Central memory CD8-positive, alpha-beta T cell (primary cell): ENCODE results near the gene PC.

Source experiments
- ATAC-seq: fragments of 150-1000 bp; cut with Tn5 transposase; replicated peaks from 2 replicates; pipeline ENCODE4 v1.10.0; 2022; ENCODE audit warnings: mild to moderate bottlenecking, moderate FRiP score, moderate number of reproducible peaks; ENCODE audit not compliant: poor library complexity, severe bottlenecking; ENCODE audit errors: extremely low read depth
- DNase-seq, 2 donors: peaks; one replicate each; pipeline ENCODE4 v3.0.0; 2021; ENCODE audit warnings: low spot score in 2 of 2
- H3K27ac Mint-ChIP-seq: one replicate; pipeline ENCODE4 v1.8.0; 2022; ENCODE audit warnings: low read depth, mild to moderate bottlenecking, moderate library complexity, mixed read lengths
- H3K27me3 Mint-ChIP-seq: one replicate; pipeline ENCODE4 v1.8.0; 2022; ENCODE audit warnings: mixed read lengths
- H3K36me3 Mint-ChIP-seq: one replicate; pipeline ENCODE4 v1.8.0; 2022; ENCODE audit warnings: mild to moderate bottlenecking, moderate library complexity, mixed read lengths; ENCODE audit not compliant: insufficient read depth
- H3K4me1 Mint-ChIP-seq: one replicate; pipeline ENCODE4 v1.8.0; 2022; ENCODE audit warnings: mixed read lengths
- H3K4me3 Mint-ChIP-seq: one replicate; pipeline ENCODE4 v1.8.0; 2022; ENCODE audit warnings: mild to moderate bottlenecking, moderate library complexity, mixed read lengths
- H3K9me3 Mint-ChIP-seq: one replicate; pipeline ENCODE4 v1.8.0; 2022; ENCODE audit warnings: mixed read lengths

The PC gene

GRCh38 chr11:66879999-66880398 is 78.2 kb downstream of the PC start:
- no peaks in the 10 kb centered on the region for H3K27me3 Mint-ChIP-seq
- no peaks in the 10 kb centered on the region for H3K36me3 Mint-ChIP-seq
- ATAC-seq (no peak), DNase-seq (no peak)
- no peak overlapping the region for H3K4me3 Mint-ChIP-seq
- no peak overlapping the region for H3K27ac Mint-ChIP-seq
- no peaks in the 10 kb centered on the region for H3K9me3 Mint-ChIP-seq
- peaks cover 16% of the 10 kb centered on the region for H3K4me1 Mint-ChIP-seq

DNA sequence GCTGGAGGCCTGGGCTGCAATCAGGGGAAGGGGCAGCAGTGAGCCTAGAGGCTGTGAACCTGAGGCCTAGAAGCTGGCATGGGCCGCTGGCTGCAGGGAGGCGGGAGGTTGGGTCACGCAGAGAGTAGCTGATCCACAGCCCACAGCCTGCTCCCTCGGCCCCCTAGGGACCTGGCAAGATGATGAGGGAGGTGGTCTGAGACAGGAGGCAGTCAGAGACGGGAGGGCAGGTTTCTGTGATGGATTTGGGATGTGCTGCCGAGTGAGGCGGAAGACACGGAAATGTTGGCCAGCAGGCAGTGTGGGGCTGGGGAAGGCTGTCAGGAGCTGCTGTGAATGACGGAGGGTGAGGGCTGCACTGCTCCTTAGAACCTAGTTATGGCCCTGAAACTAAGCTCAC is 78.6 kb downstream of the PC start:
- ATAC-seq (no peak), DNase-seq (no peak)
- no peak overlapping the region for H3K27ac Mint-ChIP-seq
- peaks cover 16% of the 10 kb centered on the region for H3K4me1 Mint-ChIP-seq
- H3K36me3 Mint-ChIP-seq = no peaks in the 10 kb centered on the region
- no peak overlapping the region for H3K4me3 Mint-ChIP-seq
- no peaks in the 10 kb centered on the region for H3K9me3 Mint-ChIP-seq
- H3K27me3 Mint-ChIP-seq = no peaks in the 10 kb centered on the region

GRCh38 chr11:66879000-66879399 is 79.2 kb downstream of the PC start:
- ATAC-seq (no peak), DNase-seq (no peak)
- Mint-ChIP-seq H3K4me1 (peaks cover 16% of the 10 kb centered on the region), H3K27ac (no peak overlapping the region), H3K9me3 (no peaks in the 10 kb centered on the region), H3K4me3 (no peak overlapping the region), H3K27me3 (no peaks in the 10 kb centered on the region), H3K36me3 (no peaks in the 10 kb centered on the region)

GRCh38 chr11:66878474-66878873 is 79.7 kb downstream of the PC start:
- Mint-ChIP-seq H3K4me1 (peaks cover 16% of the 10 kb centered on the region), H3K36me3 (no peaks in the 10 kb centered on the region), H3K27ac (no peak overlapping the region), H3K9me3 (no peaks in the 10 kb centered on the region), H3K27me3 (no peaks in the 10 kb centered on the region), H3K4me3 (no peak overlapping the region)
- ATAC-seq (no peak), DNase-seq (no peak)

- peaks cover 16% of the 10 kb centered on the region for H3K4me1 Mint-ChIP-seq
- ATAC-seq (no peak), DNase-seq (no peak)
- no peaks in the 10 kb centered on the region for H3K36me3 Mint-ChIP-seq
- no peak overlapping the region for H3K4me3 Mint-ChIP-seq
- no peaks in the 10 kb centered on the region for H3K9me3 Mint-ChIP-seq
- no peak overlapping the region for H3K27ac Mint-ChIP-seq
- no peaks in the 10 kb centered on the region for H3K27me3 Mint-ChIP-seq
These were observed 80.4 kb downstream of the PC start for GRCh38 chr11:66877588-66878385.

- H3K9me3 Mint-ChIP-seq = no peaks in the 10 kb centered on the region
- no peak overlapping the region for H3K27ac Mint-ChIP-seq
- no peak for DNase-seq
- no peaks in the 10 kb centered on the region for H3K36me3 Mint-ChIP-seq
- no peaks in the 10 kb centered on the region for H3K27me3 Mint-ChIP-seq
- H3K4me3 Mint-ChIP-seq = no peak overlapping the region
- peaks cover 4% of the 10 kb centered on the region for H3K4me1 Mint-ChIP-seq
- ATAC-seq = no peak
These were observed 82.8 kb downstream of the PC start for GRCh38 chr11:66875378-66875777.

DNA sequence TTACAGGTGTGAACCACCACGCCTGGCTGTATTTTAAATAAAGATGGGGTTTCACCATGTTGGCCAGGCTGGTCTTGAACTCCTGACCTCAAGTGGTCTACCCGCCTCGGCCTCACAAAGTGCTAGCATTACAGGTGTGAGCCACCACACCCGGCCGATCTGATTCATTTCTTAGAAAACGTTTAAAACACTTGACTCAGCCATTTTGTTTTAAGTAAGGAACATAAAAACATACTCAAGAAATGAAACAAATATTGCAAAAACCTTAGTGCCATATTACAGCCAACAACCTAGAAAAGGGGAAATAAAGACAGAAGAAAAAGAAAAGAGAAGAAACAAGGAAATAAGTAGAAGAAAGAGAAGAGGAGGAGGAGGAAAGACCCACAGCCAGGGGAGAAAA is 84.0 kb downstream of the PC start:
- no peaks in the 10 kb centered on the region for H3K9me3 Mint-ChIP-seq
- no peaks in the 10 kb centered on the region for H3K4me1 Mint-ChIP-seq
- H3K27me3 Mint-ChIP-seq = no peaks in the 10 kb centered on the region
- no peak overlapping the region for H3K4me3 Mint-ChIP-seq
- no peaks in the 10 kb centered on the region for H3K36me3 Mint-ChIP-seq
- no peak overlapping the region for H3K27ac Mint-ChIP-seq
- DNase-seq (no peak), ATAC-seq (no peak)

DNA sequence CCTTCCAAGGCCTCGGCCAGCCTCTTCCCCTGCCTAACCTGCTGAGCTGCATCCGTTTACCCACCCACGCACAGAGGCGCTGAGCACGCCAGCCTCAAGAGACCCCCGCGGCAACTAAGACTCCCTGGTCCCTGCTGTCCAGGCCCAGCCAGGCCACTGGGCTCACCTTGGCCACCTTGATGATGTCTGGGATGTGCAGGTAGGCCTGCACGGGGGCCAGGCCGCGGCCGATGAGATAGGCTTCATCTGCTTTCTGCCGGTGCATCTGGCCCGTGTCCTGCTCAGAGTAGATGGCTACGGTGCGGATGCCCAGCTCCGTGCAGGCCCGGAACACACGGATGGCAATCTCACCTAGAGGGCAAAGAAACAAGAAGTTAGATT is 86.7 kb downstream of the PC start:
- Mint-ChIP-seq H3K4me3 (no peak overlapping the region), H3K27ac (no peak overlapping the region), H3K9me3 (no peaks in the 10 kb centered on the region), H3K4me1 (peaks cover 5% of the 10 kb centered on the region), H3K36me3 (no peaks in the 10 kb centered on the region), H3K27me3 (no peaks in the 10 kb centered on the region)
- ATAC-seq (no peak), DNase-seq (no peak)

- ATAC-seq (no peak), DNase-seq (no peak)
- no peaks in the 10 kb centered on the region for H3K27me3 Mint-ChIP-seq
- H3K9me3 Mint-ChIP-seq = no peaks in the 10 kb centered on the region
- H3K4me3 Mint-ChIP-seq = no peak overlapping the region
- H3K36me3 Mint-ChIP-seq = no peaks in the 10 kb centered on the region
- no peak overlapping the region for H3K27ac Mint-ChIP-seq
- H3K4me1 Mint-ChIP-seq = peaks cover 5% of the 10 kb centered on the region
These were observed 87.3 kb downstream of the PC start for GRCh38 chr11:66870616-66871520.

DNA sequence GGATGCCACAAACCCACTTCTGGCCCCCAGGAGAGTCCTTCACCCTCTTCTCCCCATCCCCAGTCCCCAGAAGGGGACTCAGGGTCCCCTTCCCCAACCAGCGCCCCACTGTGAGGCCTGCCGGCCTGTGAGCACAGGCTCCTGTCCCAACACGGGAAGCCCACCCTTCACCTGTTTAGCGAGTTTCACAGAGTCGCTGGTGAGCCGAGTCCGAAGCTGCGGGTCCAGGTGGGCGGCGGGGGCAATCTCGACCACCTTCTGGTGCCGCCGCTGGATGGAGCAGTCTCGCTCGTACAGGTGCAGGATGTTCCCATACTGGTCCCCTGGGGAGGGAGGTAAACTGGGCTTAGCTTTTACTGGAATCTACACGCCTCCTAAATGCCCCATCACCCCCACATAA is 88.1 kb downstream of the PC start:
- Mint-ChIP-seq H3K27me3 (no peaks in the 10 kb centered on the region), H3K4me3 (no peak overlapping the region), H3K36me3 (no peaks in the 10 kb centered on the region), H3K9me3 (no peaks in the 10 kb centered on the region), H3K27ac (no peak overlapping the region), H3K4me1 (peaks cover 5% of the 10 kb centered on the region)
- DNase-seq (no peak), ATAC-seq (no peak)

DNA sequence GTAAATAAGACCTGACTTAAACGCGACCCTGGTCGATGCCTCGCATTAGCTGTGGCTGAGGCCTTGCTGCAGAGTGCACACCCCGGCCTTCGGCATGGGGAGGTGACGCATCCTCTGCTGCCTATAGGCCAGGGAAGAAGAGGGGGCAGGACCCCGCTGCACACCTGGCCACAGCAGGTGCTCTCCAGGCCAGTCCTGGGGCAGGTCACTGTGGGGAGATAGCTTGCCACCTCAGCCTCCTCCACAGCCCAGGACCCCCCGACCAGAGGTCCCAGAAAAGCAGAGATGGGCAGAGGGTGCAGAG is 88.7 kb downstream of the PC start:
- ATAC-seq = no peak
- H3K4me3 Mint-ChIP-seq = no peak overlapping the region
- H3K9me3 Mint-ChIP-seq = no peaks in the 10 kb centered on the region
- peaks cover 5% of the 10 kb centered on the region for H3K4me1 Mint-ChIP-seq
- H3K27ac Mint-ChIP-seq = no peak overlapping the region
- DNase-seq = no peak
- H3K36me3 Mint-ChIP-seq = no peaks in the 10 kb centered on the region
- no peaks in the 10 kb centered on the region for H3K27me3 Mint-ChIP-seq

DNA sequence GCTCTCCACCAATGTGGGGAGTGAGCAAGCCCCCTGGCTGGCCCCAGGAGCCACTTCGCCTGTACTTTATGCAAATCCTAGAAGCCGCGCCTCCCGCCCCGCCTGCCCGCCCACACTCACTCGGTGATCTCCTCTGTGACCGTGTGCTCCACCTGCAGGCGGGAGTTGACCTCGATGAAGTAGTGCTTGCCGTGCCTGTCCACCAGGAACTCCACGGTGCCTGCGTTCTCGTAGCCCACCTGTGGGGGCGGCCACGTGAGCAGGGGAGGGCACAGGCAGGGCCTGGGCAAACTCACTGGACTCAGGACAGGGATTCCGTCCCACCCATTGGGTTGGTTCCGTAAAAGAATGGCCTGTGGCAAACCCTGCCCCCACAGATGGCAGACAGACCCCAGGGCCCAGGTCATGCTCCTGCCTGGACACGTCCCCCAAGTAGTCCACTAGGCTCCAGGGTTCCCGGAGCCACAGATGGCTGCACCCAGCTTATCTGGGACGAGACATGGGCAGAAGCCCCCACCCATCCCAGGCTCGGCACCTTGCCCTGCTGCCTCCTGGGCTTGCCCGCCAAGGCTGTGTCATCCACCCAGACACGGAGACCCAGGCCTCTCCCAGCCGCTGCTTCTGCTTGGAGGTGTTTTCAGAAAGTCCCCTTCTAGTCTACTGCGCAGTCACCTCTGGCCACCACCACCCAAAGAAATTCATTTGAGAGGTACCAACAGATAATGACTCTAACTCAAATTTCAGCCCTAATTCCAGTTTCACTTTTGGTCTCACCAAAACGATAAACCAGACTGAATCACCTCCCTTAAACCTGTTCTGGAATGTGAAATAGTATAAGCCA is 89.2 kb downstream of the PC start:
- peak; percentile 48 to 57 for DNase-seq
- H3K9me3 Mint-ChIP-seq = no peaks in the 10 kb centered on the region
- no peak overlapping the region for H3K27ac Mint-ChIP-seq
- H3K4me3 Mint-ChIP-seq = no peak overlapping the region
- H3K36me3 Mint-ChIP-seq = no peaks in the 10 kb centered on the region
- peaks cover 5% of the 10 kb centered on the region for H3K4me1 Mint-ChIP-seq
- peak; percentile 94 for ATAC-seq
- no peaks in the 10 kb centered on the region for H3K27me3 Mint-ChIP-seq
